ENCODE measurements around the gene TMEM231. TPM values are rescaled to one million over a fixed set of nuclear protein-coding genes. Genes with fewer than 3 reads are reported as not detected.

TMEM231 gene, protein sequence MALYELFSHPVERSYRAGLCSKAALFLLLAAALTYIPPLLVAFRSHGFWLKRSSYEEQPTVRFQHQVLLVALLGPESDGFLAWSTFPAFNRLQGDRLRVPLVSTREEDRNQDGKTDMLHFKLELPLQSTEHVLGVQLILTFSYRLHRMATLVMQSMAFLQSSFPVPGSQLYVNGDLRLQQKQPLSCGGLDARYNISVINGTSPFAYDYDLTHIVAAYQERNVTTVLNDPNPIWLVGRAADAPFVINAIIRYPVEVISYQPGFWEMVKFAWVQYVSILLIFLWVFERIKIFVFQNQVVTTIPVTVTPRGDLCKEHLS
- total RNA-seq = 1 to 10 TPM; 1.7 to 2.3 TPM

DNA sequence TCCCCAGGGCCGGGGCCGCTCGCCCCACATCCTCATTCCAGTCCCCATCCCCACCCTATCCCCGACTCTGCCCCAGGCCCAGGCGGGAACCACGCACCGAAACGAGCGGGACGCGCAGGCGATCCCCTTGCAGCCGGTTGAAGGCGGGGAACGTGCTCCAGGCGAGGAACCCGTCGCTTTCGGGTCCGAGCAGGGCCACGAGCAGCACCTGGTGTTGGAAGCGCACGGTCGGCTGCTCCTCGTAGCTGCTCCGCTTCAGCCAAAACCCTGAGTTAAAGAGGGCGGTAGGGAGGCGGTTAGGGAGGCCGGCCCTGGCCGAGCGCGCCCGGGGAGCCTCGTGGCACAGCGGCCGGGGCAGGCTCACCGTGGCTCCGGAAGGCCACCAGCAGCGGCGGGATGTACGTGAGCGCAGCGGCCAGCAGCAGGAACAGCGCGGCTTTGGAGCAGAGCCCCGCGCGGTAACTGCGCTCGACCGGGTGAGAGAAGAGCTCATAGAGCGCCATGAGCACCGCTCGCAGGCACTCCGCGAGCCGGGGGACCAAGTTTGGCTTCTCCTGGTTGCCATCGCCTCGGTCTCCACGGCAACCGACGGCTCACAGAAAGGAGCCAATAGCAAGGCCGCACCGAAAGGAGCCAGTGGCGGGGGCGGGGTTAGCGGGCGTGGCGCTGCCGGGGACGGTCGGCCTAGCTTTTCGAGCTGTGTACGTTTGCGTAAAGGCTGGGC lies at the start of gene TMEM231:
Gene TMEM231, minus strand, starts transcription at position 546 of the 724 bp plus-strand sequence. Its CDS starts 43 bp downstream, at position 503.

DNA sequence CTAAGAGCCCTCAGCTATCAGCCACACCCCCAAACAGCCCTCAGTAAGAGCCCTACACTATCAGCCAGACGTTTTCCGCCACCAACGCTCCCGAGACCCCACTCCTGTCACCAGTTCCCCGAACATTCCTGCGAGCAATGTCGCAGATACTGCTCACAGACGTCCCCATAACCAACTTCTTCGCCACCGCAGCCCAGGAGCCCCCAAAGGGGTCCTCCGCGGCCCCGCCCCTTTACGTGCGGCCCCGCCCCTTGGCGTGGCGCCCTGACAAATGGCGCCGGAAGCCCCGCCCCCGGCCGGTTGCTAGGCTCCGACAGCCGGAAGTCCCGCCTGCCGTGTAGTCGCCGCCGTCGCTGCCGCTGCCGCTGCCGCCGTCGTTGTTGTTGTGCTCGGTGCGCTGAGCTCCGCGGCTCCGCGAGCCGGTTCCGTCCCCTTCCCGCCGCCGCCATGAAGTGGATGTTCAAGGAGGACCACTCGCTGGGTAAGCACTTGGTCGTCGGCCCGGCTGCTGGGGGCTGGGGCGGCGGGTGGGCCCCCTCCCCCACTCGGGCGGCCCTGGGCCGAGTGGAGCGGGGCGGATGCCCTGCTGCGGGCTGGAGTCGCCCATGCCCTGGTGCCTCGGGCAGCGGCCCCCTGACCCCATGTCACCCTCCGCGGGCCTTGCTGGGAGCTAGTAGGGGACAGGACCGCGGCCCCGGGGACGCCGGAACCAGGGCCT lies 10.1 kb upstream of the TMEM231 start, which contains the start of gene GABARAPL2:
Gene GABARAPL2, plus strand, starts transcription at position 340 of the 718 bp plus-strand sequence. Its CDS starts 108 bp downstream, at position 448.

DNA sequence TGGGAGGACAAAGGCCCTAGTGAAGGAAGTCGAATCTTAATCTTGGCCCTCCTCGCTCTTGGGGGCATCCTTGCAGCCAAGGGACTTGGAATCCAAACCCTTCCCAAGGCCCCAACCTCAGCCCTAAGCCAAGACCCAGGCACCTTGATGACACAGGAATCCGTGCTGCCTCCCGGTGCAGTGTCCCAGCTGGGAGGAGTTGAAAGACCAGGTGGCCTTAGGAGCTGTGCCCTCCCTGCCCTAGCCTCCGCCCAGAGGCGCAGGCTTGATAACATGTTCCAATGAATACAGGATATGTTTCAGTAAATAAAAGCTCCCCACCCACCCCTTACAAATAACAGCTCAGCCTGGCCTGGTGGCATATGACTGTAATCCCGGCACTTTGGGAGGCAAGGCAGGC lies 20.2 kb downstream of the TMEM231 start, which contains the start of gene CHST5:
Gene CHST5, minus strand, starts transcription at position 208 of the 400 bp plus-strand sequence. CDS start 5,724 bp downstream, outside the sequence.

DNA sequence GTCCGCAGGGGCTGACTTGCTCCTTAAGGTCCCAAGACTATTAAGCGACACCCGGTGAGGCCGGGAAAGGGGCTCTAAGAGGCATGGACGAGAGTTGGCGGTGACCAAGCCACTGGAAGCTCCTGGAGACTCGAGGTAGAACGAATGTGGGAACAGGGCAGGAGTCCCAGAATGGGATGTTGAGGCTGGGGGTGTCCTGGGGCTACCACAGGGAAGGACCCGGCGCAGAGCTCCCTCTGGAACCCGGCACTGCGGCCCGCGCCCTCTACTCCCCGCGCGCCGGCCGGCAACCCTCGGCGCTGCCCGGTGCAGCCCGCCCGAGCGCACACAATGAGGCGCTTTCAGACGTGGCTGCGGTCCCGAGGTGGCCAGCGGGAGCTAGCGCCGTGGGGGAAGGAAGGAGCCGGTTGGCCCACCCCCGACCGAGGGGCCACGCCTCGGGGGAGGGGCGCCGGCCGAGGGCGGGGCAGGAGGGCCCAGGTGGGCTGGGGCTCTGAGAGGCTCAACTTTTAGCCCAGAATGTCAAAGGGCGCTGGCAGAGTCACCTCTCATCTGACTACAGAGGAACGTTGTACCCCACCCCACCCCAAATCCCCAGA lies 60.9 kb downstream of the TMEM231 start, which contains the start of gene CHST6:
Gene CHST6, minus strand, starts transcription at position 366 of the 599 bp plus-strand sequence. CDS start 15,613 bp downstream, outside the sequence.

Other genes starting within 250 kb of the TMEM231 start
- gene CFDP1, start 122.7 kb downstream of the TMEM231 start, total RNA-seq = 10 to 100 TPM; 37.9 to 39.8 TPM
- gene TMEM170A, start 91.6 kb downstream of the TMEM231 start, total RNA-seq = 10 to 100 TPM; 35.3 to 35.5 TPM
- gene CHST6, start 60.8 kb downstream of the TMEM231 start, total RNA-seq = not detected
- gene CHST5, start 20.1 kb downstream of the TMEM231 start, total RNA-seq = not detected
- gene GABARAPL2, start 10.1 kb upstream of the TMEM231 start, total RNA-seq = 10 to 100 TPM; 66.1 to 72.9 TPM
- gene ADAT1, start 67.0 kb upstream of the TMEM231 start, total RNA-seq = 10 to 100 TPM; 47.9 to 48.3 TPM
- 100 to 1,000 TPM; 185 to 191 TPM for gene KARS1, start 91.4 kb upstream of the TMEM231 start, total RNA-seq
- gene TERF2IP, start 91.5 kb upstream of the TMEM231 start, total RNA-seq = 10 to 100 TPM; 65.9 to 67.0 TPM
- gene CPHXL2, start 120.8 kb upstream of the TMEM231 start, total RNA-seq = not detected
- gene DUXB, start 145.2 kb upstream of the TMEM231 start, total RNA-seq = not detected
- not detected for gene CPHXL, start 170.2 kb upstream of the TMEM231 start, total RNA-seq

All from activated naive CD4-positive, alpha-beta T cell treated with anti-CD3 and anti-CD28 coated beads, Interleukin-2, amount 10 ng/mL, durations not matched to agents 5 hours and 36 hours (primary cell).